Hepatocyte (in vitro differentiated cells): Measurements from ENCODE around the gene PTX4.

Experiments used
- CTCF ChIP-seq: fragments of 200-600 bp; sonication (generic); IDR thresholded peaks from 2 replicates; pipeline ENCODE4 v1.5.1; 2016; ENCODE audit warnings: antibody characterized with exemption, mild to moderate bottlenecking; ENCODE audit not compliant: poor library complexity
- EZH2 ChIP-seq: fragments of 200-600 bp; sonication (generic); IDR thresholded peaks from 2 replicates; pipeline ENCODE4 v1.6.1; 2016; ENCODE audit warnings: antibody characterized with exemption, mild to moderate bottlenecking, borderline replicate concordance
- EZH2phosphoT487 ChIP-seq: fragments of 200-600 bp; sonication (generic); IDR thresholded peaks from one replicate; pipeline ENCODE4 v1.6.1; 2018; ENCODE audit warnings: antibody characterized with exemption, mild to moderate bottlenecking, low read depth, moderate library complexity; ENCODE audit not compliant: unreplicated experiment, severe bottlenecking

- TF ChIP-seq EZH2 (no peak), CTCF (no peak), EZH2phosphoT487 (no peak)
Observed at GRCh38 chr16:1453316-1453715, 35.4 kb downstream of the PTX4 start.
